ENCODE results near the gene PRDM16. TPM values are rescaled to one million over a fixed set of nuclear protein-coding genes. Genes with fewer than 3 reads are reported as not detected.

Gene PRDM16
- total RNA-seq, 2 donors from 2014 or later: not detected

- no peak overlapping the region for H3K4me3 Mint-ChIP-seq
- peaks cover 20% of the 10 kb centered on the region for H3K27me3 Mint-ChIP-seq
- no peak overlapping the region for H3K27ac Mint-ChIP-seq
- no peaks in the 10 kb centered on the region for H3K9me3 Mint-ChIP-seq
- H3K36me3 Mint-ChIP-seq (ENCODE audit: low read depth): no peaks in the 10 kb centered on the region
- ATAC-seq (replicated peaks): no peak
- H3K4me1 Mint-ChIP-seq: no peaks in the 10 kb centered on the region
These were observed 101.8 kb downstream of the PRDM16 start for GRCh38 chr1:3170561-3171453.

GRCh38 chr1:3171761-3172160, 102.8 kb downstream of the PRDM16 start:
- H3K4me3 Mint-ChIP-seq: no peak overlapping the region
- H3K27me3 Mint-ChIP-seq: peaks cover 20% of the 10 kb centered on the region
- H3K9me3 Mint-ChIP-seq: no peaks in the 10 kb centered on the region
- H3K27ac Mint-ChIP-seq: no peak overlapping the region
- no peaks in the 10 kb centered on the region for H3K4me1 Mint-ChIP-seq
- H3K36me3 Mint-ChIP-seq (ENCODE audit: low read depth): no peaks in the 10 kb centered on the region
- no peak for ATAC-seq (replicated peaks)

GRCh38 chr1:3172431-3173380, 103.7 kb downstream of the PRDM16 start:
- H3K27ac Mint-ChIP-seq: no peak overlapping the region
- ATAC-seq (replicated peaks): no peak
- no peak overlapping the region for H3K4me3 Mint-ChIP-seq
- H3K4me1 Mint-ChIP-seq: no peaks in the 10 kb centered on the region
- no peaks in the 10 kb centered on the region for H3K36me3 Mint-ChIP-seq (ENCODE audit: low read depth)
- H3K27me3 Mint-ChIP-seq: peaks cover 20% of the 10 kb centered on the region
- H3K9me3 Mint-ChIP-seq: no peaks in the 10 kb centered on the region

- Mint-ChIP-seq H3K4me3 (no peak overlapping the region), H3K36me3 (ENCODE audit: low read depth) (no peaks in the 10 kb centered on the region), H3K4me1 (no peaks in the 10 kb centered on the region), H3K9me3 (no peaks in the 10 kb centered on the region), H3K27me3 (peaks cover 20% of the 10 kb centered on the region), H3K27ac (no peak overlapping the region)
- no peak for ATAC-seq (replicated peaks)
These were observed 104.5 kb downstream of the PRDM16 start for GRCh38 chr1:3173381-3173980.

- Mint-ChIP-seq H3K36me3 (ENCODE audit: low read depth) (no peaks in the 10 kb centered on the region), H3K4me1 (no peaks in the 10 kb centered on the region), H3K4me3 (no peak overlapping the region), H3K9me3 (no peaks in the 10 kb centered on the region), H3K27me3 (peaks cover 20% of the 10 kb centered on the region), H3K27ac (no peak overlapping the region)
- no peak for ATAC-seq (replicated peaks)
These were observed 105.7 kb downstream of the PRDM16 start for GRCh38 chr1:3174487-3175247.

- peaks cover 20% of the 10 kb centered on the region for H3K27me3 Mint-ChIP-seq
- no peaks in the 10 kb centered on the region for H3K4me1 Mint-ChIP-seq
- ATAC-seq (replicated peaks): no peak
- H3K27ac Mint-ChIP-seq: no peak overlapping the region
- no peaks in the 10 kb centered on the region for H3K36me3 Mint-ChIP-seq (ENCODE audit: low read depth)
- no peaks in the 10 kb centered on the region for H3K9me3 Mint-ChIP-seq
- H3K4me3 Mint-ChIP-seq: no peak overlapping the region
These were observed 106.5 kb downstream of the PRDM16 start for GRCh38 chr1:3175486-3175885.

GRCh38 chr1:3176028-3176427, 107.0 kb downstream of the PRDM16 start:
- H3K4me3 Mint-ChIP-seq: no peak overlapping the region
- H3K4me1 Mint-ChIP-seq: no peaks in the 10 kb centered on the region
- no peak for ATAC-seq (replicated peaks)
- no peak overlapping the region for H3K27ac Mint-ChIP-seq
- H3K9me3 Mint-ChIP-seq: no peaks in the 10 kb centered on the region
- no peaks in the 10 kb centered on the region for H3K36me3 Mint-ChIP-seq (ENCODE audit: low read depth)
- H3K27me3 Mint-ChIP-seq: peaks cover 20% of the 10 kb centered on the region

- no peaks in the 10 kb centered on the region for H3K4me1 Mint-ChIP-seq
- H3K36me3 Mint-ChIP-seq (ENCODE audit: low read depth): no peaks in the 10 kb centered on the region
- H3K4me3 Mint-ChIP-seq: no peak overlapping the region
- H3K27ac Mint-ChIP-seq: no peak overlapping the region
- no peak for ATAC-seq (replicated peaks)
- H3K27me3 Mint-ChIP-seq: peaks cover 20% of the 10 kb centered on the region
- no peaks in the 10 kb centered on the region for H3K9me3 Mint-ChIP-seq
These were observed 107.8 kb downstream of the PRDM16 start for GRCh38 chr1:3176820-3177219.

- ATAC-seq (replicated peaks): no peak
- Mint-ChIP-seq H3K4me1 (no peaks in the 10 kb centered on the region), H3K27me3 (peaks cover 6% of the 10 kb centered on the region), H3K9me3 (no peaks in the 10 kb centered on the region), H3K27ac (no peak overlapping the region), H3K36me3 (ENCODE audit: low read depth) (no peaks in the 10 kb centered on the region), H3K4me3 (no peak overlapping the region)
These were observed 109.3 kb downstream of the PRDM16 start for GRCh38 chr1:3178279-3178678.

GRCh38 chr1:3179471-3179870, 110.5 kb downstream of the PRDM16 start:
- no peaks in the 10 kb centered on the region for H3K36me3 Mint-ChIP-seq (ENCODE audit: low read depth)
- H3K9me3 Mint-ChIP-seq: no peaks in the 10 kb centered on the region
- peaks cover 2% of the 10 kb centered on the region for H3K27me3 Mint-ChIP-seq
- no peak overlapping the region for H3K4me3 Mint-ChIP-seq
- H3K27ac Mint-ChIP-seq: no peak overlapping the region
- ATAC-seq (replicated peaks): no peak
- H3K4me1 Mint-ChIP-seq: no peaks in the 10 kb centered on the region

- H3K27me3 Mint-ChIP-seq: peaks cover 8% of the 10 kb centered on the region
- no peaks in the 10 kb centered on the region for H3K4me1 Mint-ChIP-seq
- H3K4me3 Mint-ChIP-seq: no peak overlapping the region
- no peaks in the 10 kb centered on the region for H3K9me3 Mint-ChIP-seq
- no peak for ATAC-seq (replicated peaks)
- no peak overlapping the region for H3K27ac Mint-ChIP-seq
- H3K36me3 Mint-ChIP-seq (ENCODE audit: low read depth): no peaks in the 10 kb centered on the region
These were observed 111.9 kb downstream of the PRDM16 start for GRCh38 chr1:3180915-3181314.

- Mint-ChIP-seq H3K27ac (no peak overlapping the region), H3K9me3 (no peaks in the 10 kb centered on the region), H3K4me1 (no peaks in the 10 kb centered on the region), H3K27me3 (peaks cover 8% of the 10 kb centered on the region), H3K36me3 (ENCODE audit: low read depth) (no peaks in the 10 kb centered on the region), H3K4me3 (no peak overlapping the region)
- no peak for ATAC-seq (replicated peaks)
These were observed 113.0 kb downstream of the PRDM16 start for GRCh38 chr1:3181956-3182355.

GRCh38 chr1:3183411-3183810, 114.4 kb downstream of the PRDM16 start:
- Mint-ChIP-seq H3K4me1 (no peaks in the 10 kb centered on the region), H3K4me3 (no peak overlapping the region), H3K9me3 (no peaks in the 10 kb centered on the region), H3K27me3 (peaks cover 11% of the 10 kb centered on the region), H3K36me3 (ENCODE audit: low read depth) (no peaks in the 10 kb centered on the region), H3K27ac (no peak overlapping the region)
- ATAC-seq (replicated peaks): no peak

GRCh38 chr1:3183813-3184212, 114.8 kb downstream of the PRDM16 start:
- H3K9me3 Mint-ChIP-seq: no peaks in the 10 kb centered on the region
- H3K27me3 Mint-ChIP-seq: peaks cover 11% of the 10 kb centered on the region
- no peak overlapping the region for H3K4me3 Mint-ChIP-seq
- H3K36me3 Mint-ChIP-seq (ENCODE audit: low read depth): no peaks in the 10 kb centered on the region
- no peaks in the 10 kb centered on the region for H3K4me1 Mint-ChIP-seq
- ATAC-seq (replicated peaks): no peak
- no peak overlapping the region for H3K27ac Mint-ChIP-seq

All from activated T-helper 17 cell treated with anti-CD3 and anti-CD28 coated beads, Interleukin-2, amount 50 U/mL, for 72 hours (primary cell).